GM03348 (cell line): ENCODE data around the gene CCNY.

Source experiments
- DNase-seq: peaks from one replicate; pipeline ENCODE4 v3.0.0; 2012; ENCODE audit warnings: low spot score

The CCNY gene

DNA sequence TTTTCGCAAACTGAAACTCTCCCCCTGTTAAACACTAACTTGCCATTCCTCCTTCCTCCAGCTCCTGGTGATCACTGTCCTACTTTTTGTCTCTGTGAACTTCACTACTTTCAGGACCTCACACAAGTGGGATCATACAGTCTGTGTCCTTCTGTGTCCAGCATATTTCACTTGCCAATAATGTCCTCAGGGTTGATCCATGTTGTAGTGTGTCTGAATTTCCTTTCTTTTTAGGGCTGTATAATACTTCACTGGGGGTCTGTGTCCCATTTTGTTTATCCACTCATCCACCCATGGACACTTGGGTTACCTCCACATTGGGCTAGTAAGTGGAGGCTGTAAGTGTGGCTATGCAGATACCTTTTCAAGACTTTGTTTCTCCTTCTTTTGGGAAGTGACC lies 226.1 kb downstream of the CCNY start:
- DNase-seq: no peak

- DNase-seq: peak; percentile 81
Observed at GRCh38 chr10:35563261-35563891, 227.1 kb downstream of the CCNY start.

GRCh38 chr10:35564341-35564968 lies 228.1 kb downstream of the CCNY start:
- peak; percentile 73 for DNase-seq

GRCh38 chr10:35565602-35566081 lies 229.3 kb downstream of the CCNY start:
- peak; percentile 45 for DNase-seq

DNA sequence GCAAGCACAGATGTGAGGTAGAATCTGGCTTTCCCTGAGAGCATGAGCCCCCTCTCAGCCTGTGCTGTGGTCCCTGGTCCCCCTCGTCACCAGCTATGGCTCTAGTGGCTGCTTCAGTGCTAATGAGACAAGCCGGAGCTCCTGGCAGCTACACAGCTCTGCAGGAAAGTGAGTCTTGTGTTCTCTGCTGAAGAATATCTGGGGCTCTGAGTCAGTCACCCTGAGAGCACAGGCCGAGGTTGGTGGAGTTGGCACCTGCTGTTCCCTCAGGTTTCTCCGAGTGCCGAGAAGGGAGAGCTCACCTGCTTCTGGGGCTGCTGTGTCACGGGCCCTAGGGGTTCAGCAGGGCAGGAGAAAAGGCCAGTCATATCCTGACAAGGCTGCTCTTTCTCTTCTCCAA lies 231.6 kb downstream of the CCNY start:
- DNase-seq: no peak

DNA sequence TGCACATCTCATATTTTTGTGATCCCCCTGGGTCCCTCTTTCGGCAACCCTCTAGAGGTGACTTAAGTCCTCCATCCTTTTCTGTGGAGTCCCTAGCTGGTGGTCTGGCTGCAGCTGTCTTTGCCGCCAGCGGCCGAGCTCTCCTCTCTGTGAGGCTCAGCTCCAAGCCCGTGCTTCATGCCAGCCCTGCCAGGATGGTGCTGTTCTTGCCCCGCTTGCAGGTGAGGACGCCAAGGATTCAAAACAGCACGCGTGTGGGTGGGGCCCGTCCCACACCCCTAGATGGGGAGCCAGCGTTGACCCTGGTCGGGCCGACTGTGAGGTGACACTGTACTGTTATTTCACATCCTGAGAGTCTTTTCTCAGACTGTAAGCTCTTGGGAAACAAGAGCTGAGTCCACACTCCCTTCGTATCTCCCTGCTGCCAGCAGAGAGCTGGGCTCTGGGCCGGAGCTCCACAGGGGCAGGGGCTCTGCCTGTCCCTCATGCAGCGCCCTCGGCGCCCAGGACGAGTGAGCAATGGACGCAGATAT lies 232.2 kb downstream of the CCNY start:
- DNase-seq: no peak

- no peak for DNase-seq
Observed at GRCh38 chr10:35569111-35569707, 232.9 kb downstream of the CCNY start.

DNA sequence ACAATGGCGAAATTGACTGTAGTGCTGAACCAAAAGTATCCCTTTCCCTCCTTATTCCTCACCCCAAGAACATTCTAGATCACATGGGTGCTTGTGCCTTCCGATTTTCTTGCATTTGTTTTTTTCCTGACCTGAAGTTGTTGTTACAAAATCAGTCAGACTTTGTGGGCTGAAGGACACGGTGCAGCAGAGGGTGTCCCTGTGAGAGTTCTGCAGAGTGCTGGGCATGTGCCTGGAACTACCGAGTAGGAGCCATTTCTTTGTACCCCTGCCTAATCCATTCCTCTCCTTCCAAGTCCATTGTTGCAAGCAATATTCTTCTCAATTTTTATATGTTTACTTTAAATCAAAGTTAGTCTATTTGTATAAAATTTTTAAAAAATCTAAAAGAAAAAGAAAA lies 233.5 kb downstream of the CCNY start:
- no peak for DNase-seq

GRCh38 chr10:35570397-35570796 lies 234.1 kb downstream of the CCNY start:
- no peak for DNase-seq

GRCh38 chr10:35572583-35572982 lies 236.3 kb downstream of the CCNY start:
- no peak for DNase-seq

GRCh38 chr10:35573796-35574195 lies 237.5 kb downstream of the CCNY start:
- no peak for DNase-seq

DNA sequence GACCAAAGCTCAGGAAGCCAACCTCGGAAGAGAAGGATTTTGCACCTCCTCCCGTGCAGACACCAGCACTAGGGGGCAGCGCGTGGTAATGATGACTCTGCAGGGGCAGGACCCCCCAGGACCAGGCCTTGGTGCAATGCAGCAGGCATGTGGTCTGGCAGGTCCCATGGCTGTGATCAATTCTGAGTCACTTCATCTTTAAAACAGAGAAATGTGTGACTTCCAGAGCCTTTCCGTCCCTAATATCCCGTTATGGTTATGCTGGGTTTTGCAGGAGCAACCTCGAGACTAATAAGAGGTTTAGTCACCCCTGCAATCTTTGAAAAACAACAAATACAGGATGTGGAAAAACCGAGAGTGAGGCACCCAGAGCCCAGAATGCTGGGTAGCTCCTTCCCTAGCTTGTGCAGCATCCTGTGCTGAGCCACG lies 238.6 kb downstream of the CCNY start:
- DNase-seq: peak; percentile 72

GRCh38 chr10:35575640-35576039 lies 239.3 kb downstream of the CCNY start:
- no peak for DNase-seq

- no peak for DNase-seq
Observed at GRCh38 chr10:35576730-35577129, 240.4 kb downstream of the CCNY start.

- peak; percentile 22 for DNase-seq
Observed at GRCh38 chr10:35577926-35578617, 241.8 kb downstream of the CCNY start.

DNA sequence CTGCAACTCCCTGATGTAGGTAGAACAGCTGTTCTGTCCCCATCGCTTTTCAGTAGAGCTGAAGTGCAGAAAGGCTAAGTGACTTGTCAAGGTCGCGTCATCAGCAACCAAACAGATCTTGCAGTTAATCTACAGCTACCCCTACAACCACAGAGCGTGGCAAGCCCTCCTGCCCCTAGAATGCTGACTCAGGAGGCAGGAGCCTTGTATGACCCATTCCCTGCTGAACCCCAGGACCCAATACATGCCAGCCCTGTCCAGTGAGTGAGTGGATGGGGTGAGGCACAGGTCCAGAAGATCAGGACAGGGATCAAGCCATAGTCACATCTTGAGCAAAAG lies 242.3 kb downstream of the CCNY start:
- DNase-seq: no peak

DNA sequence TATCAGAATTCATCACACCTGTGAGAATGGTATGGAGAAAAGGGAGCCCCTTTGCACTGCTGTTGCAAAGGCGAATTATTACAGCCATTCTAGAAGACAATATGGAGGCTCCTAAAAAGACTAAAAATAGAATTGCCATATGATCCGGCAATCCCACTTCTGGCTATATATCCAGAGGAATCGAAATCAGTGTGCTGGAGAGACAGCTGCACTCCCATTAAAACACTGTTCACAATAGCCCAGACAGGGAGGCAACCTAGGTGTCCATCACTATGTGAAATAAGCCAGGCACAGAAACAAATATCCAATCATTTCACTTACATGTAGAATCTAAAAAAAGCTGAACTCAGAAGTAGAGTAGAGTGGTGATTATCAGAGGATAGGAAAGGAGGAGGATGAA lies 242.8 kb downstream of the CCNY start:
- no peak for DNase-seq

DNA sequence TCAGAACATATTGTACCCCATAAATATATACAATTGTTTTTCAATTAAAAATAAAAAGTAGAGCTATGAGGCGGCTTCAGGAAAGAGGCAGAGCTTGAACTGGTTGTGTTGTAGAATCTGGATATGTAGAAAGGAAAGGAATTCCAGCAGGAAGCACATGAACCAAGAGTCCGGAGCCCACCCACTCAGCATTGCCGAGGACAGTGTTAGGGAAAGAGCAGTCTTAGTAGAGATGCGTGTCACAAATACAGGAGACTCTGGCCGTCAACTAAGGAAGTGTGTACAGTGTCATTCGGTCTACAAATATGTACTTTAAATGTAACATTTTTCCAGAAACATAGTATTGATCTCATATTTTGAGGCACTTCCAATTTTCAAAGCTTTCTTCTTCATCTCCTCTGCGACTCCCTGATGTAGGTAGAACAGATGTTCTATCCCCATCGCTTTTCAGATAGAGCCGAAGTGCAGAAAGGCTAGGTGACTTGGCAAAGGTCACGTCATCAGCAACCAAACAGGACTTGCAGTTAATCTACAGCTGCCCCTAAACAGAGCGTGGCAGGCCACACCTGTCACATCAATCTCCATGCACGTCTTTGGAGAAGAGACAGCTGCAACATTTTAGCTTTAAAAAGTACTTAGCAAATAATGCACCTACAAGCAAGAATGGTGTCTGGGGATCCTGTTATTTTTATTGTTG lies 243.6 kb downstream of the CCNY start:
- DNase-seq: no peak

GRCh38 chr10:35580423-35580770 lies 244.1 kb downstream of the CCNY start:
- DNase-seq: no peak

- DNase-seq: no peak
Observed at GRCh38 chr10:35581655-35582054, 245.3 kb downstream of the CCNY start.

DNA sequence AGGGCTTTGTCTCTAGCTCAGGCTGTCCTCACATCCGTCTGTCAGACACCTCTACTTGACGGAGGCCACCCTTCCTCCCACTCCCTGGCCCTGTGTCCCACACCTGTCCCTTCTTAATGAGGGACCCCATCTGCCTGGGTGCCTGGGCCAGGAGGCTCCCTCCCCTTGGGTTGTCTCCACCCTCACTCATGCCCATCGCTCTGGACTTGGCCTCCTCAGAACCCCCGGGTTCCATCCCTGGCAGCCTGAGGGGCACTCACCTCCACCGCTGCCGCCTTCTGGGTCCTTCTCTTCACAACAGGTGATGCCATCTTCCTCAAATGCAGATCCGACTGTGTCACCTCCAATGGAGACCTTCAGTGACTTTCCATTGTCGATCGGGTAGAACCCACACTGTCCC lies 248.6 kb downstream of the CCNY start:
- no peak for DNase-seq

DNA sequence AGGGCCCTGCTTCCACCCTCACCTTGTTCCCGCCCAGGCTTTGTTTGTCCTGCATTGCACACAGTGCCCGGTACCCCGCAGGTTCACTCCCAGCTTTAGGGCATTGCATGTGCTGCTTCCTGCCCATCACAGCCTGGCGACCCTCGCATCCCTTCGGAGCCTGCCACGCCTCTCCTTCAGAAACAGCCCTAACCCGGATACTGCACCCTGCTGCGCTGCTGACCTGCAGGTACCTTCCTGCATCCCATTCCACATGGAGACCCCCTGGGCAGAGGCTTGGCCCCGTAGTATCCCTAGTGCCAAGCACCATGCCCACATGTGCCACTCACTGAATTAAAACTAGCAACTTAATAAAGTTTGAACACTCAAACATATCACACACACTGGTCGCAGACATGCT lies 249.0 kb downstream of the CCNY start:
- no peak for DNase-seq
